ENCODE data around the gene SLC30A2.
A peak's percentile ranks its signal among the peaks of the same experiment; 100 is the strongest.

The SLC30A2 gene

DNA sequence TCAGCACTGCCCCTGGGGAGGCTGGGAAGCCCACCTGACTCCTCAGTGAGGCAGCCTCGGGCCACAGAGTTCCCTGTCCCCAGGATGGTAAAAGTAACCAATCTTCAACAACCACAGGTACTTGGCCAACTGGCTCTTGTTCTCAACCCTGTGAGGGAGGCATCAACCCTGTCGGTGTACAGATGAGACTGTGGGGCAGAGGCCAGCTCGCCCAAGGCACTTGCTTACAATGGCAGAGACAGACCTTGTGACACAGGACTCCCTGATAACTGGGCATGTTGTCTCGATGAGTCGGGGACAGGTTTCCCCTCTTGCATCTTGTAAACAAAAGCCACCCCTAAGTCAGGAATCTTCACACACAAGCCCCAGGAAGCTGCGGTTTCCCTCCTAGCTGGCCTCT is 8.0 kb downstream of the SLC30A2 start:
- DNase-seq: no peak

DNA sequence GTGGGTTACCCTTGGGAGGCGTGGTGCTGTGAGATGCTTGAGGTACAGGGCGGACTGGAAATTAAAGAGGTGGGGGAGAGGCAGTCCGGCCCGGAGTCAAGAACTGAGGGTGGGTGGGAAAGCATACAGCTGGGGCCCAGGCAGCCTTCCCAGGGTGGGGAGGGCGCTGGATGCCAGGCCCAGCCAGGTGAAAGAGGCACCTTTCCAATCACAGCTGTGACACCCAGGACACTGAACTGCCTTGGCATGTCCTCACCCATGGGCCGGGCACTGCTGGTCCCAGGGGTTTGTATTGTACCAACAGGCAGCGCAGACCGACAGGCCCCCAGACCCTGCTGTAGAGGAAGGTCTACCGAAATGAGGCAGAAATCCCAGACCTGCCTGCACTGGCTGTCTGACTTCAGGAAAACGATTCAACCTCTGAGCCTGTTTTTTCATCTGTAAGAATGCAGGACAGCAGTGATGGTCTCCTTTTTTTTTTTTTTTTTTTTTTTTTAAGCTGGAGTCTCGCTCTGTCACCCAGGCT is 9.1 kb downstream of the SLC30A2 start:
- no peak for DNase-seq

DNA sequence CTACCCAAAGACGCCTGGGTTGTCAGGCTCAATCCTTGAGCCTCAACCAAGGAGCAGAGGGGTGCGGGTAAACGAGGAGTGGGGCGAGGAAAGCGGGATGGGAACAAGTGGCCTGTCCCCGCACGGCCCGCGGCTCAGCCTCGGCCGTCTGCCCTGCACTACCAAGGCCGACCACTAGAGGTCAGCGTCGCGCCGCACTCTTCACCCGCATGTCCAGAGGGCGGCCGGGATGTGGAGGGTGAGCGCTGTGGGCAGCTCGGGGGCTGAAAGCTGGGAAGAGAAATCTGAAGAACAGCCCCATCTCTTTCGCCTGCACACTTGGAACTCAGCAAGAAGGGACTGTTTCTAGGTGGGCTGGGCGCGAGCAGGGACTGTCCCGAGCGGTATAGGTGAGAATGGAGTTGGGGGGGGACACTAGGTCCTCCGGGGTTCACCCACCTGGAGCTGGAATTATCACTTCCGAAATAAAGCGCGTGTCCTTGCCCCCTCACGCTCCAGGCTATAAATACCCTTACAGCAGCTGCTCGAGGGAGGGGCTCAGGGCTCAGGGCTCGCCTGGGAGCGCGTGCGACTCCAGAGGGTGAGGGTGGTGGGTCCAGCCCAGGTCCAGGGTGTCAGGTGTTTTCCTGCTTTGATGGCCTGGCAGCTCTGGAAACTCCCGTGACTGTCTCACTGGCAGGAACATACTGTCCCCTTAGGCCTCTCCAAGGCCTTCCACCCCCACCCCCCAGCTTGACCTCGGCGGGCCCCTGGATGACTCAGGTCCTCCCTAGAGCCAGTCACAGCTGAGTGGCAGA is 9.8 kb downstream of the SLC30A2 start:
- no peak for DNase-seq

DNA sequence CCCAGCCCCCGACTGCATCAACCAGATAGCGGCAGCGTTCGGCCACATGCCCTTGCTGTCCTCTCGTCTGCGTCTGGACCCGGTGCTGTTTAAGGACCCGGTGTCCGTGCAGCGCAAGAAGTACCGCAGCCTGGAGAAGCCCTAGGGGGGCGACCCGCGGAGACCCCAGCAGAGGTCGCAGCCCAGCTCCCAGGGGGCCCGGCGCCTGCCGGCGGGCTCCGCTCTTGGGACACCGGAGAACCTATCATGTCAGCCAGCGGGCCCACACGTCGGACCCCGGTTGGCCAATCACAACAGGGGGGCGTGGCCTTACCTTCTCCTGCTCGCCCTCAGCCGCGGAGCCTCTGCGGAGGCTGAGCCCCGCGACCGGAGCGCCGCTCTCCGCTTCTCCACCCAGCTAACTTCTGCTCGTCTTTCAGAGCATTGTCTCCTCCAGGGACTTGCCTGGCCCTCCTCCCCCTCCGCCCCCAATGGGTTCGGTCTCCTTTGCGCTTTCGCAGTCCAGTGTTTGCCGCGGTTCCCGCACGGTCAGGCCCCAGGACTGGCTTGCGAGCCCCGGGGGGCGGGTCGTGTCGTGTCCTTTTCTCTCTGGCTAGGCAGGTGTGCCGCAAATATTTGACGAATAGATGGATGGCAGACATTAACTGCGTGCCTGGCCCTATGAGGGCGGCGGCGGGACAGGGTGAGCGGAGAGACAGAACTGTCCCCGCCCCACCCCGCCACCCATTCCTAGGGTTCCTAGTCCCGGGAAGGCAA is 10.5 kb downstream of the SLC30A2 start:
- DNase-seq: peak; percentile 90

DNA sequence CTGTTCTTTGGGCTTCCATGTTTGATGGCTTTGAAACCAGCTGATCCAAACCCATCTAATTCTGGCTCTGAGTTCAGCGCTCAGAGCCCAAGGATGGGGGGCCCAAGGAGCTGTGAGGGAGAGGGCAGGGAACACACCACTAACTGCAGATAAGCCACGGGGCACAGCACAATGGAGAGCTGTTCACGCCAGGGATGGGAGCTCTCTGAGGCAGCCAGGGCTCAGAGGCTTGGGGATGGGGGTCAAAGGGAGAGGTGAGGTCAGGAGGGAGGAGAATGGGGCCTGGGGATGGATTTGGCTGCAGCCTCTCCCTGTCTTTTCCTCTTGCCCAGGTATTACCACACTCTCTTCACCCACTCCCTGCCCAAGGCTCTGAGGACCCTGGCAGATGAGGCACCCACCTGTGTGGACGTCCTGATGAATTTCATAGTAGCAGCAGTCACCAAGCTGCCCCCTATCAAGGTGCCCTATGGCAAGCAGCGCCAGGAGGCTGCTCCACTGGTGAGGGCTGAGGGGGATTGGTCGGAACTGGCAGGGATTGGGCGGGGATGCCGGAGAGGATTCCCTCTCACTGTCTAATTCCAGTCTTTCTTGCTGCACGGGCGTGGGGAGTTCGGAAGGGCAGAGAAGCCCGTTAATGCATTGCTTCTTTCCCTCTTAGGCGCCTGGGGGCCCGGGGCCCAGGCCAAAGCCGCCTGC is 11.3 kb downstream of the SLC30A2 start:
- no peak for DNase-seq

DNA sequence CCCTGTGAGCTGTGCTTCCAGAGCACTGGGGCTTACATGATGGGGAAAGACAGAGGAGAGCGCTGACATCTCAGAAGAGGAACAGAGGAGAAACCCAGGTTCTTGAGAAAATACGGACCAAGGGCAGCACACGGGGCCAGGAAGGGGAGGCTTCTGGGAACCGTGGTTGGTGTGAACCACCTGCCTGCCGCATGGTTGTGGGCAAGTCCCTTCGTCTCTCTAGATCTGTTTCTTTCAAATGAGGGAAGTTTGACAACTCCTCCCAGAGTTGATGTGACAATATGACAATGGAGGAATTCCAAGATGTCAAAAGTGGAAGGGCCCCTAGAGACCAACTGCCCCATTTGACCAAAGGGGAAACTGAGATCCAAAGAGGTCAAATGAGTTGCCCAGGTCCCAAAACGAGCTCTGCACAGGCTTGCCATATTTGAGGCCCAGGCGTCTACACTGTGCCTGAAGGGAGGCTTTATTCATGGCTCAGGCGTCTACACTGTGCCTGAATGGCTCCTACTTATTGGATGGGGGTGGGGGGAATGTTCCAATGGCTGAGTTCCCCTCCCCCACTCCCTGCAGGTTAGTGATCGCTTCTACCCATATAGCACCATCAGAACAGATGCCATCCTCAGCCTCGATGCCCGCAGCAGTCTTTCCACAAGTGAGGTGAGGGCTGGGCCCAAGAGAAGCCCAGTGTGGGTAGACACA is 13.1 kb downstream of the SLC30A2 start:
- DNase-seq: no peak

DNA sequence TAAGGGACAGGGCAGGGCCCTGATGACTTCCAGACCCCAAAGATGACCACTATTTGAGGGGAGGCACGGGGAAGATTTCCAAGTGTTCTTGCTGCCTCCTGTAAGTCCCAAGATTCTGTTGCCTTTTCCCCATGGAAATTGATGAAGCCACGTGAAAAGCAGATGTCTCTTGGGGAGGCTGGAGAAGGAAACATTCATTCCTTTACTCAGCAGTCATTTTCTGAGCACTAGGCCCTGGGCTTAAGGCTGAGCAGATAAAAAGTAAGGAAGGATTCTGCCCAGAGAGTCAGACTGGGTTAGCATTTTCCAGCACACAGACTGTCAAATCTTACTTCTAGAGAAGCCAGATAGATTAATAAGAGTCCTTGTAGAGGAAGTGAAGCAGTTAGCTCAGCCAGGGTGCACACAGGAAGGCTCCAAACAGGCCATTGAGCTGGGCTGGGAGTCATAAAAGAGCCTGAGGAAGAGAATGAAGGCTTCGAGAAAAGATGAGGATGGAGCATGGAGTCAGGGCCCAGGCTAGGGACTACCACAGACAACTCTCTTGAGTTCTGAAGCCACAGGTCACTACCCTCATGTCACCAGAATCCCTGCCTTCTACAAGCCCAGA is 14.2 kb downstream of the SLC30A2 start:
- DNase-seq: no peak

DNA sequence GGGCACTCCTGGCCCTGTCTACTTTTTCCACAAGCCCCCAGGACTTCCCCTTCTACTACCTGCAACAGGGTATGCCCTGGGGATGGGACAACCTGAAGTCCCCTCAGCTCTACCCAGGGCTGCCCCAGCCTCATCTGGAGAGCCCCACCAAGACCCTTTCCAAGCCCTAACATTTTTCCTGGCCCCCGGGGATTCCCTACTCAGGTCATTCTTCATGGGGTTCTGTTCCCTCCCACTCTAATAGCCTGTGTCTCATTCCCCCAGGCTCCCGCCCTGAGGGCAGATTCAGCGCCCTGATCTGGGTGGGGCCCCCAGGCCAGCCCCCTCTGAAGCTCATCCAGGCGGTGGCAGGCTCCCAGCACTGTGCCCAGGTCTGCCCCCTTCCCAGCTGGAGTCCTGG is 14.7 kb downstream of the SLC30A2 start:
- DNase-seq: no peak

DNA sequence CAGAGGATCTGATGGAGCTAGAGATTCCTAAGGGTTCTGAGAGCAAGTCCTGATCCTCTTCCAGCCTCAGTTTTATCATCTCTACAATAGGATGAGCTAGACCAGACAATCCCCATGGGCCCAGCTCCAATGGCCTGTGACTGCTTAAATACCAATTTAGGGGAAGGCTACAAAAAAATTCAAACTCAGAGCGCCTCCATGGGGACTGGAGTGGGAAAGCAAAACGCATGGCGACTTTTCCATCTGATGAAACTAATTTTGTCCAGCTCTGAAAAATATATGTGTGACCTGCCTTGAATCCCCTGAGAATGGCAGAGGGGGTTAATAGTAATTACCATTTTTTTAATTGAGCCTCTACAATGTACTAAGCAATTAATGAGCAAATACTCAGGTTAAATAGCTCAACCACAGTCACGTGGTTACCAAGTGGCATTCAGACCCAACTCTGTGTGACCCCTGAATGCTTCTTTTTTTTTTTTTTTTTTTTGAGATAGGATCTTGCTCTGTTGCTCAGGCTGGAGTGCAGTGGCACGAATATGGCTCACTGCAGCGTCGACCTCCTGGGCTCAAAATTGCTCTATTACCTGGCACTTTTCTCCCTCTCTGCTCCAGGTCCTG is 15.9 kb downstream of the SLC30A2 start:
- no peak for DNase-seq

DNA sequence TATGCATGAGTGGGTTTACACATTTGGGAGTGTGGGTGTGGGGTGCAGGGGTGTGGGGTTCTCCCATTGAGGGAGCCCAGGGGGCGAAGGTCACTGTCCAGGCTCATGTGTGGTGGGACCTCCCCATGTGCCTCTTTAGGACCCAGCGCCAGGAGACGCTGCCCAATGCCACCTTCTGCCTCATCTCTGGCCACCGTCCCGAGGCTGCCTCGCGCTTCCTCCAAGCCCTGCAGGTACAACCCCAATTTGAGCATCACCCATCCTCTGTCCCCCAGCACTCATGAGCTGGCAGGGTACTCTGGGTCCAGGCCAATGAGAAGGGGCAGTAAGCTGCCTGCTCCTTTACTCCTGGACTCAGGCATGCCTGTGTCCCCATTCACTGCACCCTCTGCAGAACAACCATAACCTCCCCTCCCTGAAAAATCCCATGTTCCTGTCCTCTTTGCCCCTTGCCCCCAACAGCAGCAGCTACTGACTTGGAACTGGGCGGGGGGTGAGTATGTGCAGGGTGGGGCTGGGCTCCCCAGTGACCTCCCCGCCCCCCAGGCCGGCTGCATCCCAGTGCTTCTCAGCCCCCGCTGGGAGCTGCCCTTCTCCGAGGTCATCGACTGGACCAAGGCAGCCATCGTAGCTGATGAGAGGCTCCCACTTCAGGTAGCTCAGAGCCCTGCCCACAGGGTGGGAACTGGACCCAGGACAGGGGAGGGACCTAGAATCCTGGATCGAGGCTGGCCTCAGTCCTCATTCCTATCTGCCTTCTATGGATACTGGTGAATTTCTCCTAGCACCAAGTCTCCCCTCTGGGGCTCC is 16.7 kb downstream of the SLC30A2 start:
- DNase-seq: no peak

DNA sequence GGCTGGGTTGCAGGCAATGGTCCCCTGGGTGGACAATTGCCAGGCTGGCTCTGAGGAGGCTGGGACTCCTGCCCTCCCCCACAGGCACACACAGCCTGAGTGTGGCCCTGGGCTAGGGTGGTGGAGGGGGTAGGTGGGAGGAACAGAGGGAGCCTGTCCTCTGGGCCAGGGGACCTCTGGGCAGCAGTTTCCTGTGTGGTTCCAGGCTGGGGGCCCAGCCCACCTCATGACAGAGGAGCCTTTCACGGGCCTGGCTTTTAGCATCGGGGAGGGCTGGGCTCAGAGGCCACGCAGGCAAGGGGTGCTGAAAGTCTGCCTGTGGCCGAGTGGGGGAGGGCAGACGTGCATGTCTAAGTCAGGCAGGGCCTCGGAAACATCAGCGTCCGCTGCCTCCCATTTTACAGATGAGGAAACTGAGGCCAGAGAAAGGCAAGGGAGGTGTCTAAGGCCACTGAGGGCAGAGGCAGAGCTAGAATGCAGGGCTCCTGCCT is 17.4 kb downstream of the SLC30A2 start:
- DNase-seq: no peak

DNA sequence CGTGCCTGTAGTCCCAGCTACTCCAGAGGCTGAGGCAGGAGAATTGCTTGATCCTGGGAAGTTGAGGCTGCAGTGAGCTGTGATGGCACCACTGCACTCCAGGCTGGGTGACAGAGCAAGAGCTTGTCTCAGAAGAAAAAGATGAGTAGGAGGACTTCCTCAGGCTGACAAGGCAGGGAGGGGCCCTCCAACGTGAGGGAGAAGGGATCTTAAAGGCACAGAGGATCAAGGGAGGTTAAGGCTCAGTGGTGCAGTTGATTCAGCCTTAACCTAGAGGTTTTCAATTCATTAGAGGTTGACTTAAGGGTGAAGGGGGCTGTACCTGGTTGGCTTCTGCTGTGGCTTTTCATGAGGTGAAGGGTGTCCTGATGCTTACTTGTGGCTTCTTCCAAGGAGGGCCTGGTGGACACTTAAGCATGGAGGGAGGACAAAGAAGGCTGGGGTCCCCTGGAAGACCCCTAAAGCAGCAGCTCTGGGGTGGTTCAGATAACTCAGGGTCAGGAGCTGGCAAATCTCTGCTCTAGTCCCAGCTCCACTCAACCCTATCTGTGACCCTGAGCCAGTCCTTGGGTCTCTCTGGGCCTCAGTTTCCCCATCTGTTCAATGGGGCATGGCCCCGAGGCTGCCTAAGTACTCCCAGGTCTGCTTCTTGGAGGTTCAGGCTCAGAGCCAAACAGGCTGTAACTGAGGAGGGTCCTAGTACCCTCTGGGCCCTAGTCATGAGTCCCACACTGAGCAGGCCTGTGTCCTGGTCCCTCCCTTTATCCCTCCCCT is 18.0 kb downstream of the SLC30A2 start:
- no peak for DNase-seq

DNA sequence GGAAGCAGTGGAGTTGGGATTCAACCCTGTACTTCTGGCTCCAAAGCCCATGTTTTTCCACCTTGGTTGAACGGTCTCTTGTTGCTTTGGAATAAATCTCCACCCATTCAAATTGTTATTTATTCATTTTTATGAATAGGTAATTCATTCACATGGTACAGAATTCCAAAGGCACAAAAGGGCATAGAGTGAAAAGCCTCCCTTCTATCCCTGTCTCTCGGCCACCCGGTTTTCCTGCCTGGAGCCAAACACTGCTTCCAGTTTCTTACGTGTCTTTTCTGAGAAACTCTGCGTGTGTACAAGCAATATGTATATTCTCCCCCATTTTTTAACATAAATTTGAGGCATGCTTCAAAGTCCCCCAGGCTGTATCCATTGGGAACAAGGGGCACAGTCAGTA is 20.4 kb downstream of the SLC30A2 start:
- DNase-seq: no peak

DNA sequence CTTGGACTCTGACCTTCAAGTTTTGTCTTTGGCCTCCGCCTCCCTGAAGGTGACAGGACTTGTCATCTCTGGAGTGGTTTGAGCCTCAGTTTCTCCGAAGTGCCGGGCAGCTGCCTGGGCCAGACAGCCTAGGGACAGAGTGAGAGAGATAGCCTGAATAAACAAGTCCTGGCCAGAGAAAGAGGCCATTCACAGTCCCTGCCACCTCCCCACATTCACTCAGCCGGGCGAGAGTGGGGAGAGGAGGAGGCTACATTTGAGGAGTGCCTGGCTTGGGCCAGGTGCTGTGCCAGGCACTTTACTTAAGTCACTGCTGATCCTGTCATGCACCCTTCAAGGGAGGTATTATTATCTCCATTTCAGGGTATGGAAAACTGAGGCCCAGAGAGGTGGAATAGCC is 20.9 kb downstream of the SLC30A2 start:
- DNase-seq: no peak

DNA sequence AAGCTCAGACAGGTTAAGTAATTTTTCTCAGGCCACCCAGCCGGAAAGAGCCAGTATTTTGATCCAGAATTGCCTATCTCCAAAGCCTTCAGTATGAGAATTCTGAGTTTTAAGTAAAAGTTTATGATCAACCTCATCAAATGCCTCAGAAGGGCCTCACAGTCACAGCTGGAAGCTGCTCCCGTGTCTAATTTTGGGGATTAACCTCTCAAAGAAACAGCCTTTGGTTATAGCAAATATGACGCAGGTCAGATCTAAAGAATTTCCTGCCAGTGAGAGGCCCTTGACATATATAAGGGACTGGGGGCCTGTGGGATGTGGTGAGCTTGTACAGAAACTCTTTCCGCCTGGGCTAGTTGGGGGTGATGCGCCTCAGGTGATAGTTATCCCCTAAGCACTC is 22.1 kb downstream of the SLC30A2 start:
- DNase-seq: no peak

DNA sequence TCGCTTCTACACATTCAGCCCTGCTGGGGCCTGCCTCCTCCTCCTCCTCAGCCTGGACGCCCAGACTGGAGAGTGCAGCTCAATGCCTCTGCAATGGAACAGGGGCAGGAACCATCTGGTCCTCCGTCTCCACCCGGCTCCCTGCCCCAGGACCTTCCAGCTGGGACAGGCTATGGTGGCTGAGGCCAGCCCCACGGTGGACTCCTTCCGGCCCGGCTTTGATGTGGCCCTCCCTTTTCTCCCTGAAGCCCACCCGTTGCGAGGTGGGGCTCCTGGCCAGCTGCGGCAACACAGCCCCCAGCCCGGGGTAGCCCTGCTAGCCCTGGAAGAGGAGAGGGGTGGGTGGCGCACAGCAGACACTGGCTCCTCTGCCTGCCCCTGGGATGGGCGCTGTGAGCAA is 22.9 kb downstream of the SLC30A2 start:
- DNase-seq: no peak

DNA sequence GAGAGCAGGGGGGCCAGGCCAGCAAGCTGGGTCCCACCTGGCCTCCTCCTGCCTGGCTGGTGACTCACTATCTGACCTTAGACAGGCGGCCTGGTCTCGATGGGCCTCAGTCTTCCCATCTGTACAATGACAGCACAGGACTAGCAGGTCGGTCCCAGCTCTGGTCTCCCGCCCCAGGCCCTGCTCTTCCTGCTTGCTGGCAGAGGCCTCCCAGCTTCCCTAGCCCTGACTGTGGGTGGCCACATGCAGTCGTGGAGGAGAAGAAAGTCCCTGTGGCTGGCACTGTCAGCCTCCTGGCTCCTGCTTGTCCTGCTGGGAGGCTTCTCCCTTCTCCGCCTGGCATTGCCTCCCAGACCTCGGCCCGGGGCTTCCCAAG is 23.5 kb downstream of the SLC30A2 start:
- no peak for DNase-seq

DNA sequence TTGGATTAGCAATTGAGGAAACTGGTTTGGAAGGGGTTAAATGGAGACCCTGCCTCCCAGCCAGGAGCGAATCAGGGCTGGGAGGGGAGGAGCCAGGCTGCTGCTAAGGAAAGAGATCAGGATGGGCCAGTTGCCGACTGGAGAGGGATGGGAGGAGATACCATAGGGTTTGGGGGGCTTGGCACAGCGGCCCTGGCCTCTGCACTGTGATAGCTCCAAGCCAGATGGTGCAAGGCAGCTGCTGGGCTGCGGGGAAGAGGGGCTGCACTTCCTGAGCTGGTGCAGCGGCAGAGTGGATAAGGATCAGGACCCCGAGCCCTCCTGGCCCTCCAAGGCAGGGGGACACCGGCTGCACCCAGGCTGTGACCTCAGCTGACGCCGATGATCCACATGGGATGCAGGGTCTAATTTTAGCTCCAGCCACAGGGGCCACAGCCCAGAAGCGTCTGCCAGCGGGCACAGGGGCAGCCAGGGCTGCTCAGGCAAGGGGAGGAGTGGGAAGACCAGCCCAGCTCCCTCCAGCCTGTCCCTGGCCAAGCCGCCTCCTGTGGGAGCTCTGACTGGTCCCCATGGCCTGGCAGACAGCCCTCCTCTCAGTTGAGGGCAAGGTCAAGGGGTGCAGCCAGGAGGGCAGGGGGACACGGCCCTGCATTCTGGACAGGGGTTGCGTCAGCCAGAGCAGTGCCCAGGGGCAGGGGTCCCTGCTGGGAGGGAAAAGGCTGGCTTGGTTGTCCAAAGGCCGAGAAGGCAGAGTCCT is 24.1 kb downstream of the SLC30A2 start, which contains the start of gene EXTL1:
TSS of gene EXTL1 (plus strand) at position 129 of the 757 bp plus-strand sequence. CDS start 872 bp downstream, outside the sequence.
- no peak for DNase-seq

DNA sequence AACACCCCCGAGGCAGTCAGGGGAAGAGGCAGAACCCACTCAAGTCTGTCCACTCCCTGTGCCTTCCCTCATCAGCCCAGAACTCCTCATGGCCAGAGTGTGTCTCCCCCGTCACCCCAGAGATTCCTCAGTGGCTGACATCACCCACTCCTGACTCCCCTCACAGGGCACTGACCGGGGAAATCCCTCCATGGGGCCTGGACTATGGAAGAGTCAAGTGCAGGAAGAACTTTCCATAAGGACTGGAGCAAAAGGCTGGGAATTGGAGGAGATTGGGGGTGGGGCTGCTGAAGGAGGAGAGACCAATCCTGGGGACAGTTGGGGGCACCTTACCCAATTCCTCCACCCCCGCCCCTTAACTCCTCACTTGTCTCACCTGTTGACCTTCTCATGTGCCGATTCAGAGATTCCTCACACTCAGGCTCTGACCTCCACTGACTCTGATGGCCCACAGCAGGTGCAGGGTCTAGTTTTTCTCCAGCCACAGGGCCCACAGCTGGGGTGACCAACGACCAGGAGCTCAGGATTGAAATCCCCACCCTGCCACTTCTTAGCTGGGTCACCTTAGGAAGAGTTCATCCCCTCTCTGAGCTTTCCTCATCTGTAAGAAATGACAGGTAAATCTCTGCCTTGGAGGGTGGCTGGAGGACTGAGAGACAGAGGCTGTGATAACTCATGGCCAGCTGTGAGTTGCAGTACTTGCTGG is 24.8 kb downstream of the SLC30A2 start:
- DNase-seq: no peak
